Parathyroid adenoma (tissue), 2 donors: Measurements from ENCODE around the gene SURF2.
"Not testable (repeated sequence)": the region's sequence is repeated elsewhere in the genome, so short reads cannot be mapped to it uniquely, and the experiment has no call there.

Source experiments
- H2AFZ ChIP-seq: fragments of 300-600 bp; sonication (generic); one replicate; pipeline ENCODE4 v1.7.0; 2017; ENCODE audit warnings: antibody characterized with exemption, mild to moderate bottlenecking
- H3K27ac ChIP-seq: fragments of 300-600 bp; sonication (generic); one replicate; pipeline ENCODE4 v1.7.0; 2017
- H3K27me3 ChIP-seq: fragments of 300-600 bp; sonication (generic); one replicate; pipeline ENCODE4 v1.7.0; 2017; ENCODE audit warnings: low read length; ENCODE audit not compliant: control insufficient read depth, insufficient read depth
- H3K36me3 ChIP-seq: fragments of 300-600 bp; sonication (generic); one replicate; pipeline ENCODE4 v1.7.0; 2017; ENCODE audit warnings: low read length; ENCODE audit not compliant: control insufficient read depth, insufficient read depth
- H3K4me1 ChIP-seq: fragments of 300-600 bp; sonication (generic); one replicate; pipeline ENCODE4 v1.7.0; 2017; ENCODE audit warnings: control low read depth
- H3K4me2 ChIP-seq: fragments of 300-600 bp; sonication (generic); one replicate; pipeline ENCODE4 v1.7.0; 2017; ENCODE audit warnings: low read length
- H3K4me3 ChIP-seq: fragments of 300-600 bp; sonication (generic); one replicate; pipeline ENCODE4 v1.7.0; 2017; ENCODE audit warnings: low read depth, low read length
- H3K79me2 ChIP-seq: fragments of 300-600 bp; sonication (generic); one replicate; pipeline ENCODE4 v1.7.0; 2017; ENCODE audit warnings: control low read depth
- H3K9ac ChIP-seq: fragments of 300-600 bp; sonication (generic); one replicate; pipeline ENCODE4 v1.7.0; 2017; ENCODE audit warnings: mild to moderate bottlenecking
- H3K9me3 ChIP-seq: fragments of 300-600 bp; sonication (generic); one replicate; pipeline ENCODE4 v1.7.0; 2017; ENCODE audit warnings: low read length; ENCODE audit not compliant: control insufficient read depth
- CTCF ChIP-seq: fragments of 300-600 bp; sonication (generic); IDR thresholded peaks from one replicate; pipeline ENCODE4 v1.7.0; 2017; ENCODE audit warnings: antibody characterized with exemption, mild to moderate bottlenecking
- donor health status: primary hyperparathyroidism.

Gene SURF2

DNA sequence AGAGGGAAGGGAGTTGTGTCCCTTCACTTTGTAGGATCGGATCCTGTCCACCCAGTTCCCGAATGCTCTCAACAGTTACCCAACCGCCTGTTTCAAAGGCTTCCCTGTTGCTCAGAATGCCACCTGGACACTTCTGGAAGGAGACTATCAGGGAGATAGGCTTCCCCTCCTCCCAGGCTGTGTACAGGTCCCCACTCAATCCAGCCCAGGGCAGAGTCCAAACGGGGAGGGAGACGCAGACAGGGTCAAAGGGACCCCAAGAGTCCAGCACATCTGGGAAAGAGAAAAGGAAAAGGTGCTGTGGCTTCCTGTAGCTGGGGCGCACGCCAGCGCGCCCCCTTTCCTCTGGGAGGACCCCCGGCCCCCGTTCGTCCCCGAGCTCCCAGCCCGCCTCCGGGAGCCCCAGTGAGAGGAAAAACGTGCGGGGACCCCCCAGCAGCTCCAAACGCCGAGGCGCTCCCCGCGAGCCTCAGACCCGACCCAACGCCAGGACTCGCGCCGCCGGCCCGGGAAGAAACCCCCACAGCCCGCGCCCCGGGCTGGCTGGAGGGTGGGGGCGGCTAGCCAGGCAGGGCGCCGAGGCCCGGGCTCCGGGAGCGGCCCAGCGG, 18.9 kb downstream of the SURF2 start:
- H3K9ac ChIP-seq: peak overlapping the region; percentile 76
- peak overlapping the region; percentile 72 for H3K4me2 ChIP-seq
- H3K9me3 ChIP-seq: no peaks in the 10 kb centered on the region
- TF ChIP-seq CTCF: no peak
- no peaks in the 10 kb centered on the region for H3K27me3 ChIP-seq
- peak overlapping the region; percentile 29 for H3K27ac ChIP-seq
- peaks cover 2% of the 10 kb centered on the region for H3K4me1 ChIP-seq
- peak overlapping the region; percentile 73 for H3K4me3 ChIP-seq
- H3K79me2 ChIP-seq: peaks cover 35% of the 10 kb centered on the region
- peak overlapping the region; percentile 53 for H2AFZ ChIP-seq
- H3K36me3 ChIP-seq: no peaks in the 10 kb centered on the region

DNA sequence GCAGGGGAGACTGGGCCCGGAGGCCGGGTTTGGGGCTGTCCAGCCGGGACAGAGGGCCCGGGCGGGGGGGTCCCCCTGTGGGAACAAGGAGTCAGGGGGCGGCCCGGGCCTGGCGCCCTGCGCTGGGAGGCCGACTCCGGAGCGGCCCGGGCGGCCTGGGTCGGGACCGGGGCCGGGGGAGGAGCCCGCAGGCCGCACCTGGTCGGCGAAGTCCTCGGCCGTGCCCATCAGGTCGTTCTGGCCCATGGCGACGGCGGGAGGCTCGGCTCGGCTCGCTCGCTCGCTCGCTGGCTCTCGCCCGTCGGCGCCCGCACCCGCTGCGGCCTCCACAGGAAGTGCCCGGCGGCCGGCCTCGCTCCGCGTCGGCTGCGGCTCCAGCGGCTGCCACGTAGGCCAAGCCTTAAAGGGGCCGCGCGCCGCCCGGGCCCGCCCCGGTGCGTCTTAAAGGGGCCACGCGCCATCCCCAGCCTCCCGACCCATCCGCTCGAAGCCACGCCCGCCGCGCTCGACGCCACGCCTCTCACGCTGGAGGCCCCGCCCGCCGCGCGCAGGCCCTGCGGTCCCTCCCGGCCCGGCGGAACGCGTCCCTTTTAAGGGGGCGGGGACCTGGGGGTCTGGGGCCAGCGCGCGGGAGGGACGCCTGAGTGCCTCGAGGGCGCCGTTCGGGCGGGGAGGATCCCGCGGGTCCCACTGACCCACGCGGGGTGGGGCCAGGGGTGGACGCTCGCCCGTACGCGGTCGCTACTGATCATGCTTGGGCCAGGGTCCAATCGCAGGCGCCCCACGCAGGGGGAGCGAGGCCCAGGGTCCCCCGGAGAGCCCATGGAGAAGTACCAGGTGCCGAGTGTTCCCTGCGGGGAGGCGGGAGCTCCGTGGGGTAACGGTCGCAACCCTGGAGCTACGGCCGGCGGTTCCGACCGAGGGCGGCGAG, 19.6 kb downstream of the SURF2 start, which contains the start of the genes STKLD1 and SURF4:
STKLD1 (plus strand) TSS at position 643 of the 931 bp plus-strand sequence; CDS start at position 751, 108 bp downstream.
SURF4 (minus strand) TSS at position 337 of the 931 bp plus-strand sequence; CDS start at position 246, 91 bp downstream.
- Histone ChIP-seq H3K79me2 (peaks cover 27% of the 10 kb centered on the region), H3K9me3 (no peaks in the 10 kb centered on the region), H3K36me3 (no peaks in the 10 kb centered on the region), H2AFZ (peak within 1 kb of the TSS; percentile 90), H3K9ac (peak within 1 kb of the TSS; percentile 76), H3K27me3 (no peaks in the 10 kb centered on the region), H3K4me2 (peak within 1 kb of the TSS; percentile 92), H3K27ac (peak within 1 kb of the TSS; percentile 29), H3K4me1 (peaks cover 2% of the 10 kb centered on the region), H3K4me3 (peak within 1 kb of the TSS; percentile 79)
- TF ChIP-seq CTCF: no peak

DNA sequence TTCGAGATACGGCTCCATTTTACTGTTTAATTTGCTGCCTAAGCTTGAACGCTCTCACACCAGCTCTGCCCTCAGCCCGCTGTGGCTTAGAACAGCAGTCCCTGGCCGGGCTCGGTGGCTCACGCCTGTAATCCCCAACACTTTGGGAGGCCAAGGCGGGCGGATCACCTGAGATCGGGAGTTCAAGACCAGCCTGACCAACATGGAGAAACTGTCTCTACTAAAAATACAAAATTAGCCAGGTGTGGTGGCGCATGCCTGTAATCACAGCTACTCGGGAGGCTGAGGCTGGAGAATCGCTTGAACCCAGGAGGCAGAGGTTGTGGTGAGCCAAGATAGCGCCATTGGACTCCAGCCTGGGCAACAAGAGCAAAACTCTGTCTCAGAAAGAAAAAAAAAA, 20.9 kb downstream of the SURF2 start:
- H3K4me2 ChIP-seq, H3K36me3 ChIP-seq, H3K27ac ChIP-seq, H2AFZ ChIP-seq, H3K27me3 ChIP-seq, H3K4me1 ChIP-seq, H3K9me3 ChIP-seq, H3K9ac ChIP-seq, H3K4me3 ChIP-seq: not testable (repeated sequence)
- peaks cover 15% of the 10 kb centered on the region for H3K79me2 ChIP-seq

GRCh38 chr9:133377721-133378216, 21.4 kb downstream of the SURF2 start:
- H3K27ac ChIP-seq: no peak overlapping the region
- H3K27me3 ChIP-seq: no peaks in the 10 kb centered on the region
- H3K36me3 ChIP-seq: no peaks in the 10 kb centered on the region
- H3K4me3 ChIP-seq: no peak overlapping the region
- no peak overlapping the region for H3K4me2 ChIP-seq
- TF ChIP-seq CTCF: no peak
- no peaks in the 10 kb centered on the region for H3K9me3 ChIP-seq
- H3K9ac ChIP-seq: no peak overlapping the region
- no peaks in the 10 kb centered on the region for H3K4me1 ChIP-seq
- H3K79me2 ChIP-seq: peaks cover 12% of the 10 kb centered on the region
- H2AFZ ChIP-seq: no peak overlapping the region

DNA sequence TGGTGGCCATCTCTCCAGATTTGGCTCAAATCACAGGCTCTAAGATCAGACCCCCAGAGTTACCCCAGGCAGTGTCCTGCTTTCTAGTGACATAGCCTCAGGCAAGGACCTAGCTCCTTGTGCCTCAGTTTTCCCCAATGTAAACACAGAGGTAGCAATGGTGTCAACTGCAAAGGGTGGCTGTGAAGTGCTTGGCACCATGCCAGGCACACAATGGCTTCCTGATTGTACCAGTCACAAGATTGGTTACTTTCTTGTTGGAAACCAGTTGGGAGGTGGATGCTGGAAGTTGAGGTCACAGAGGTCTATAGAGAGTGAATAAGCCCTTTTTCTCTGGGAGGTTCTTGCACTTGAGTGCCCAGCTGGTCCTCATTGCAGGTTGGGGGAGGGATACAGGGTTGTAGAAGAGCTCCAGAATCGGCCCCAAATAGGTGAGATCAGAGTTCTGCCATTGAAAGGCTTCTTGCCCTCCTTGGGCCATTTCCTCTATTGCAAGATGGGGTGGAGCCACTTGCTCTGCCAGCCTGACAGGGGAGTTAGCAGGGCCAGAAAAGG, 22.1 kb downstream of the SURF2 start:
- no peaks in the 10 kb centered on the region for H3K36me3 ChIP-seq
- no peaks in the 10 kb centered on the region for H3K9me3 ChIP-seq
- no peak overlapping the region for H3K4me3 ChIP-seq
- H3K4me2 ChIP-seq: no peak overlapping the region
- no peak overlapping the region for H2AFZ ChIP-seq
- H3K27ac ChIP-seq: no peak overlapping the region
- H3K27me3 ChIP-seq: no peaks in the 10 kb centered on the region
- TF ChIP-seq CTCF: no peak
- H3K4me1 ChIP-seq: no peaks in the 10 kb centered on the region
- H3K79me2 ChIP-seq: peaks cover 5% of the 10 kb centered on the region
- no peak overlapping the region for H3K9ac ChIP-seq
